Smooth muscle cell (in vitro differentiated cells): ENCODE measurements around the gene PTPN22. TPM values are rescaled to one million over a fixed set of nuclear protein-coding genes. Genes with fewer than 3 reads are reported as not detected.

Source experiments
- DNase-seq: peaks from one replicate; lab custom pipeline; 2025; ENCODE audit not compliant: unreplicated experiment; lab: John Stamatoyannopoulos, UW
- H2AFZ ChIP-seq: fragments of 200-600 bp; sonication (generic); 2 replicates; pipeline ENCODE4 v1.6.0; 2016; ENCODE audit warnings: antibody characterized with exemption, low read depth, mild to moderate bottlenecking
- H3F3A ChIP-seq: fragments of 200-600 bp; sonication (generic); 2 replicates; pipeline ENCODE4 v1.6.0; 2017; ENCODE audit warnings: antibody characterized with exemption, low read depth
- H3K27ac ChIP-seq: fragments of 200-600 bp; sonication (generic); 2 replicates; pipeline ENCODE4 v1.5.1; 2016; ENCODE audit warnings: low read depth, mild to moderate bottlenecking
- H3K27me3 ChIP-seq: fragments of 200-600 bp; sonication (generic); 2 replicates; pipeline ENCODE4 v1.6.1; 2016; ENCODE audit warnings: low read depth, mild to moderate bottlenecking
- H3K36me3 ChIP-seq: fragments of 200-600 bp; sonication (generic); 2 replicates; pipeline ENCODE4 v1.5.1; 2016; ENCODE audit warnings: low read depth
- H3K4me1 ChIP-seq: fragments of 200-600 bp; sonication (generic); 2 replicates; pipeline ENCODE4 v1.5.1; 2016; ENCODE audit warnings: low read depth
- H3K4me2 ChIP-seq: fragments of 200-600 bp; sonication (generic); 2 replicates; pipeline ENCODE4 v1.6.0; 2016; ENCODE audit warnings: mild to moderate bottlenecking
- H3K4me3 ChIP-seq: fragments of 200-600 bp; sonication (generic); 2 replicates; pipeline ENCODE4 v1.5.1; 2016; ENCODE audit warnings: mild to moderate bottlenecking
- H3K79me2 ChIP-seq: fragments of 200-600 bp; sonication (generic); 2 replicates; pipeline ENCODE4 v1.6.0; 2016; ENCODE audit warnings: low read depth, mild to moderate bottlenecking
- H3K9ac ChIP-seq: fragments of 200-600 bp; sonication (generic); 2 replicates; pipeline ENCODE4 v1.6.0; 2016; ENCODE audit warnings: low read depth
- H3K9me3 ChIP-seq: fragments of 200-600 bp; sonication (generic); replicated peaks from 2 replicates; pipeline ENCODE4 v1.5.1; 2016; ENCODE audit warnings: low read depth
- H4K20me1 ChIP-seq: fragments of 200-600 bp; sonication (generic); 2 replicates; pipeline ENCODE4 v1.6.0; 2016; ENCODE audit warnings: low read depth
- CTCF ChIP-seq: fragments of 200-600 bp; sonication (generic); IDR thresholded peaks from 2 replicates; pipeline ENCODE4 v1.5.1; 2017; ENCODE audit warnings: borderline replicate concordance, mild to moderate bottlenecking, antibody characterized with exemption; ENCODE audit not compliant: insufficient read depth, poor library complexity, severe bottlenecking
- WGBS: methylation state at CpG from one replicate; pipeline ENCODE4 v1.1.7; 2016; ENCODE audit warnings: low lambda C conversion rate; 5-methylcytosine and 5-hydroxymethylcytosine counted together
- polyA plus RNA-seq: library from polyadenylated mRNA; unstranded; fragments of >200 nt; fragmentation: Nextera tagmentation; extraction: Ambion mirVana; gene quantifications from 2 replicates; pipeline ENCODE4 v1.2.1, GENCODE V29; 2016
- total RNA-seq: library from RNA; depleted of rRNA; stranded (reverse); fragments of >200 nt; gene quantifications from 2 replicates; pipeline ENCODE4 v1.2.3, GENCODE V29; 2014

Gene PTPN22
- total RNA-seq = not detected in 2 replicates
- polyA plus RNA-seq = not detected in 2 replicates

- H3K36me3 ChIP-seq = no peaks in the 10 kb centered on the region
- no peaks in the 10 kb centered on the region for H3K4me1 ChIP-seq
- H3K4me2 ChIP-seq = peak within 1 kb of the TSS; percentile 49
- no peak within 1 kb of the TSS for H3K27ac ChIP-seq
- no peak within 1 kb of the TSS for H3K9ac ChIP-seq
- H3K4me3 ChIP-seq = no peak within 1 kb of the TSS
- no peaks in the 10 kb centered on the region for H3K27me3 ChIP-seq
- no peaks in the 10 kb centered on the region for H3K9me3 ChIP-seq
- no peaks in the 10 kb centered on the region for H3F3A ChIP-seq
- H2AFZ ChIP-seq = peak within 1 kb of the TSS; percentile 42
- no peak for DNase-seq
- 33% methylated on average over 4 of the region's 4 CpGs for WGBS
- no peaks in the 10 kb centered on the region for H3K79me2 ChIP-seq
- no peaks in the 10 kb centered on the region for H4K20me1 ChIP-seq
- TF ChIP-seq CTCF = no peak
Observed at GRCh38 chr1:113871597-113872113, at the start of gene PTPN22. Gene PTPN22 (minus strand): TSS chr1:113871712.

DNA sequence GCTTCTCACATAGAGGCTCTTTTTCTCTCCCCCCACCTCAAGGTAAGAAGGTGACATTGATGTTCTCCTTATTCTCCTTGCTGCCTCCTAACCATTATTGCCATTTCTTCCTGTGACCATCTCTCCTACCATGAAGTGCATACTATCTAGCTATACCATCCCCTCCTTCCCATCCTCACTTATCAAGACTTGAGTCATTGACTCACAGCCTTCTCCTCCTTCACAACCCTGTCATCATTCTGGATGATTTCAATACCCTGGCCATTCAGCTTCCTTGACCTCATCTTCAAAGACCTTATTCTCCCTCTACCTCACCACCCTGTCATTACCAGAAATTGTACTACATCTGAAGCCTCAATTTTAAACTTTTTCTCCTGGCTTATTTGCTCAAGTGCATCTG is 46.7 kb upstream of the PTPN22 start:
- H3K27me3 ChIP-seq = peaks cover 6% of the 10 kb centered on the region
- H3K4me2 ChIP-seq = no peak overlapping the region
- H4K20me1 ChIP-seq = no peaks in the 10 kb centered on the region
- no peak for TF ChIP-seq CTCF
- H3K4me1 ChIP-seq = no peaks in the 10 kb centered on the region
- DNase-seq = no peak
- no peaks in the 10 kb centered on the region for H3F3A ChIP-seq
- no peak overlapping the region for H3K9ac ChIP-seq
- H3K27ac ChIP-seq = no peak overlapping the region
- no peaks in the 10 kb centered on the region for H3K79me2 ChIP-seq
- no peak overlapping the region for H3K4me3 ChIP-seq
- no peaks in the 10 kb centered on the region for H3K9me3 ChIP-seq
- no peaks in the 10 kb centered on the region for H3K36me3 ChIP-seq
- no peak overlapping the region for H2AFZ ChIP-seq

GRCh38 chr1:113917400-113918082 is 46.0 kb upstream of the PTPN22 start:
- no peak for DNase-seq
- WGBS = 85% methylated on average over 2 of the region's 2 CpGs
- no peaks in the 10 kb centered on the region for H4K20me1 ChIP-seq

More at GRCh38 chr1:113917400-113918082, 46.0 kb upstream of the PTPN22 start:
- Histone ChIP-seq H3F3A (no peaks in the 10 kb centered on the region), H3K9ac (no peak overlapping the region), H3K27ac (no peak overlapping the region), H3K4me2 (no peak overlapping the region), H3K36me3 (no peaks in the 10 kb centered on the region), H2AFZ (no peak overlapping the region), H3K27me3 (no peaks in the 10 kb centered on the region), H3K4me3 (no peak overlapping the region), H3K79me2 (no peaks in the 10 kb centered on the region), H3K9me3 (no peaks in the 10 kb centered on the region), H3K4me1 (no peaks in the 10 kb centered on the region)
- TF ChIP-seq CTCF = no peak
